T-helper 2 cell treated with Interferon-gamma antibody and Interleukin-4, amounts not matched to agents 5 μg/mL and 100 μg/mL, for 36 hours (primary cell): Measurements from ENCODE around the gene HAPLN1.
"Not testable (repeated sequence)": the region's sequence is repeated elsewhere in the genome, so short reads cannot be mapped to it uniquely, and the experiment has no call there.

Experiments used
- DNase-seq: peaks from one replicate; pipeline ENCODE4 v3.0.0; 2021; ENCODE audit warnings: low spot score
- H3K27ac Mint-ChIP-seq: one replicate; pipeline ENCODE4 v1.8.0; 2021; ENCODE audit warnings: mild to moderate bottlenecking, mixed read lengths
- H3K27me3 Mint-ChIP-seq: one replicate; pipeline ENCODE4 v1.8.0; 2021; ENCODE audit warnings: low read depth, mixed read lengths
- H3K36me3 Mint-ChIP-seq: one replicate; pipeline ENCODE4 v1.8.0; 2021; ENCODE audit warnings: low read depth, mixed read lengths
- H3K4me1 Mint-ChIP-seq: one replicate; pipeline ENCODE4 v1.8.0; 2021; ENCODE audit warnings: low read depth, mixed read lengths
- H3K4me3 Mint-ChIP-seq: one replicate; pipeline ENCODE4 v1.8.0; 2022; ENCODE audit warnings: mild to moderate bottlenecking, moderate library complexity, mixed read lengths
- H3K9me3 Mint-ChIP-seq: one replicate; pipeline ENCODE4 v1.8.0; 2021; ENCODE audit warnings: mixed read lengths

The HAPLN1 gene

GRCh38 chr5:83720836-83721537, at the start of gene HAPLN1:
HAPLN1 (minus strand) TSS chr5:83720855; CDS start chr5:83673523, 47,332 bp downstream.
- no peak within 1 kb of the TSS for H3K27ac Mint-ChIP-seq
- DNase-seq, result no peak
- no peaks in the 10 kb centered on the region for H3K9me3 Mint-ChIP-seq
- H3K4me3 Mint-ChIP-seq, result peak within 1 kb of the TSS; percentile 54
- no peaks in the 10 kb centered on the region for H3K36me3 Mint-ChIP-seq
- H3K27me3 Mint-ChIP-seq, result peaks cover 45% of the 10 kb centered on the region
- H3K4me1 Mint-ChIP-seq, result no peaks in the 10 kb centered on the region

GRCh38 chr5:83767409-83767992, 46.8 kb upstream of the HAPLN1 start:
- H3K4me3 Mint-ChIP-seq, result no peak overlapping the region
- no peak for DNase-seq
- no peak overlapping the region for H3K27ac Mint-ChIP-seq
- H3K4me1 Mint-ChIP-seq, result no peaks in the 10 kb centered on the region
- no peaks in the 10 kb centered on the region for H3K27me3 Mint-ChIP-seq
- H3K36me3 Mint-ChIP-seq, result no peaks in the 10 kb centered on the region
- H3K9me3 Mint-ChIP-seq, result peaks cover 27% of the 10 kb centered on the region

- Mint-ChIP-seq H3K9me3 (peaks cover 24% of the 10 kb centered on the region), H3K4me3 (no peak overlapping the region), H3K36me3 (no peaks in the 10 kb centered on the region), H3K27ac (no peak overlapping the region), H3K27me3 (no peaks in the 10 kb centered on the region), H3K4me1 (no peaks in the 10 kb centered on the region)
- no peak for DNase-seq
These were observed 43.4 kb upstream of the HAPLN1 start for GRCh38 chr5:83764101-83764500.

- no peak overlapping the region for H3K27ac Mint-ChIP-seq
- no peak for DNase-seq
- no peaks in the 10 kb centered on the region for H3K4me1 Mint-ChIP-seq
- H3K4me3 Mint-ChIP-seq, result no peak overlapping the region
- H3K9me3 Mint-ChIP-seq, result no peaks in the 10 kb centered on the region
- H3K36me3 Mint-ChIP-seq, result no peaks in the 10 kb centered on the region
- H3K27me3 Mint-ChIP-seq, result no peaks in the 10 kb centered on the region
These were observed 39.9 kb upstream of the HAPLN1 start for GRCh38 chr5:83760579-83760978.

GRCh38 chr5:83752700-83753099, 32.0 kb upstream of the HAPLN1 start:
- H3K9me3 Mint-ChIP-seq, result peaks cover 4% of the 10 kb centered on the region
- no peak for DNase-seq
- no peaks in the 10 kb centered on the region for H3K36me3 Mint-ChIP-seq
- no peak overlapping the region for H3K27ac Mint-ChIP-seq
- H3K4me3 Mint-ChIP-seq, result no peak overlapping the region
- no peaks in the 10 kb centered on the region for H3K27me3 Mint-ChIP-seq
- no peaks in the 10 kb centered on the region for H3K4me1 Mint-ChIP-seq

GRCh38 chr5:83751201-83751600, 30.5 kb upstream of the HAPLN1 start:
- H3K36me3 Mint-ChIP-seq, result no peaks in the 10 kb centered on the region

GRCh38 chr5:83750749-83751148, 30.1 kb upstream of the HAPLN1 start:
- Mint-ChIP-seq H3K9me3 (peaks cover 4% of the 10 kb centered on the region), H3K27me3 (no peaks in the 10 kb centered on the region), H3K27ac (no peak overlapping the region), H3K4me3 (no peak overlapping the region), H3K36me3 (no peaks in the 10 kb centered on the region), H3K4me1 (no peaks in the 10 kb centered on the region)
- no peak for DNase-seq

More at GRCh38 chr5:83751201-83751600, 30.5 kb upstream of the HAPLN1 start:
- Mint-ChIP-seq H3K27me3 (no peaks in the 10 kb centered on the region), H3K4me3 (no peak overlapping the region), H3K4me1 (no peaks in the 10 kb centered on the region), H3K27ac (no peak overlapping the region), H3K9me3 (peaks cover 4% of the 10 kb centered on the region)
- no peak for DNase-seq

- peaks cover 4% of the 10 kb centered on the region for H3K9me3 Mint-ChIP-seq
- DNase-seq, result no peak
- H3K4me1 Mint-ChIP-seq, result no peaks in the 10 kb centered on the region
- H3K27ac Mint-ChIP-seq, result no peak overlapping the region
- no peaks in the 10 kb centered on the region for H3K27me3 Mint-ChIP-seq
- no peak overlapping the region for H3K4me3 Mint-ChIP-seq
- H3K36me3 Mint-ChIP-seq, result no peaks in the 10 kb centered on the region
These were observed 25.2 kb upstream of the HAPLN1 start for GRCh38 chr5:83745816-83746215.

GRCh38 chr5:83744821-83745220, 24.2 kb upstream of the HAPLN1 start:
- Mint-ChIP-seq H3K4me1 (no peaks in the 10 kb centered on the region), H3K4me3 (no peak overlapping the region), H3K36me3 (no peaks in the 10 kb centered on the region), H3K9me3 (peaks cover 4% of the 10 kb centered on the region), H3K27ac (no peak overlapping the region), H3K27me3 (no peaks in the 10 kb centered on the region)
- no peak for DNase-seq

- no peak for DNase-seq
- Mint-ChIP-seq H3K4me1 (no peaks in the 10 kb centered on the region), H3K27me3 (no peaks in the 10 kb centered on the region), H3K9me3 (no peaks in the 10 kb centered on the region), H3K4me3 (no peak overlapping the region), H3K36me3 (no peaks in the 10 kb centered on the region), H3K27ac (no peak overlapping the region)
These were observed 21.4 kb upstream of the HAPLN1 start for GRCh38 chr5:83742089-83742488.

GRCh38 chr5:83741571-83741970, 20.9 kb upstream of the HAPLN1 start:
- DNase-seq, result no peak
- Mint-ChIP-seq H3K4me3 (no peak overlapping the region), H3K9me3 (no peaks in the 10 kb centered on the region), H3K27ac (no peak overlapping the region), H3K27me3 (no peaks in the 10 kb centered on the region), H3K4me1 (no peaks in the 10 kb centered on the region), H3K36me3 (no peaks in the 10 kb centered on the region)

- Mint-ChIP-seq H3K9me3 (no peaks in the 10 kb centered on the region), H3K4me1 (no peaks in the 10 kb centered on the region), H3K4me3 (no peak overlapping the region), H3K27ac (no peak overlapping the region), H3K27me3 (no peaks in the 10 kb centered on the region), H3K36me3 (no peaks in the 10 kb centered on the region)
- DNase-seq, result no peak
These were observed 20.1 kb upstream of the HAPLN1 start for GRCh38 chr5:83740741-83741140.

GRCh38 chr5:83736169-83736568, 15.5 kb upstream of the HAPLN1 start:
- DNase-seq, H3K9me3 Mint-ChIP-seq, H3K27me3 Mint-ChIP-seq, H3K27ac Mint-ChIP-seq, H3K4me1 Mint-ChIP-seq, H3K4me3 Mint-ChIP-seq, H3K36me3 Mint-ChIP-seq: not testable (repeated sequence)

- not testable (repeated sequence) for H3K27ac Mint-ChIP-seq, H3K9me3 Mint-ChIP-seq, H3K4me1 Mint-ChIP-seq, H3K36me3 Mint-ChIP-seq, H3K27me3 Mint-ChIP-seq, DNase-seq, H3K4me3 Mint-ChIP-seq
These were observed 14.4 kb upstream of the HAPLN1 start for GRCh38 chr5:83735058-83735457.

- Mint-ChIP-seq H3K4me1 (no peaks in the 10 kb centered on the region), H3K27me3 (no peaks in the 10 kb centered on the region), H3K36me3 (no peaks in the 10 kb centered on the region), H3K9me3 (no peaks in the 10 kb centered on the region), H3K4me3 (no peak overlapping the region), H3K27ac (no peak overlapping the region)
- DNase-seq, result no peak
These were observed 11.0 kb upstream of the HAPLN1 start for GRCh38 chr5:83731638-83732037.
